Astrocyte (in vitro differentiated cells and primary cell): ENCODE results near the gene BAHCC1. TPM values are rescaled to one million over a fixed set of nuclear protein-coding genes. Genes with fewer than 3 reads are reported as not detected.

ENCODE experiments used
- DNase-seq: peaks from one replicate; pipeline ENCODE4 v3.0.0-alpha.2; 2010; ENCODE audit warnings: low read depth
- FAIRE-seq: peaks from 2 replicates; lab custom pipeline; 2011; peaks lifted over from hg19 to GRCh38; lab: Jason Lieb, UNC
- H2AFZ ChIP-seq: 2 replicates; pipeline ENCODE4 v1.6.0; 2012; ENCODE audit warnings: low read depth, low read length, inconsistent platforms
- H3K27ac ChIP-seq: 2 replicates; pipeline ENCODE4 v1.5.1; 2011; ENCODE audit warnings: low read depth, low read length, inconsistent platforms
- H3K27me3 ChIP-seq: 2 replicates; pipeline ENCODE4 v1.6.0; 2011; ENCODE audit warnings: low read length, inconsistent platforms; ENCODE audit not compliant: insufficient read depth
- H3K36me3 ChIP-seq: 2 replicates; pipeline ENCODE4 v1.5.1; 2011; ENCODE audit warnings: low read length, inconsistent platforms; ENCODE audit not compliant: insufficient read depth
- H3K4me1 ChIP-seq: 2 replicates; pipeline ENCODE4 v1.5.1; 2011; ENCODE audit warnings: low read length, inconsistent platforms; ENCODE audit not compliant: insufficient read depth
- H3K4me2 ChIP-seq: 2 replicates; pipeline ENCODE4 v1.6.0; 2012; ENCODE audit warnings: low read length, inconsistent platforms
- H3K4me3 ChIP-seq: 2 replicates; pipeline ENCODE4 v1.5.1; 2011; ENCODE audit warnings: low read depth, mild to moderate bottlenecking, low read length, inconsistent platforms; ENCODE audit not compliant: insufficient read depth
- H3K79me2 ChIP-seq: 2 replicates; pipeline ENCODE4 v1.6.0; 2012; ENCODE audit warnings: mild to moderate bottlenecking, low read length, inconsistent platforms; ENCODE audit not compliant: insufficient read depth
- H3K9ac ChIP-seq: 2 replicates; pipeline ENCODE4 v1.6.0; 2012; ENCODE audit warnings: mild to moderate bottlenecking, low read length, inconsistent platforms
- H3K9me3 ChIP-seq: 2 replicates; pipeline ENCODE4 v1.5.1; 2012; ENCODE audit warnings: low read depth, mild to moderate bottlenecking, low read length, inconsistent platforms; ENCODE audit not compliant: insufficient read depth
- H4K20me1 ChIP-seq: 2 replicates; pipeline ENCODE4 v1.6.0; 2012; ENCODE audit warnings: low read length, inconsistent platforms; ENCODE audit not compliant: insufficient read depth
- H3K27ac Mint-ChIP-seq: one replicate; pipeline ENCODE4 v1.8.0; 2021; ENCODE audit warnings: mild to moderate bottlenecking, mixed read lengths; ENCODE audit not compliant: unreplicated experiment
- H3K27me3 Mint-ChIP-seq: one replicate; pipeline ENCODE4 v1.8.0; 2021; ENCODE audit warnings: low read depth, mixed read lengths; ENCODE audit not compliant: unreplicated experiment
- H3K36me3 Mint-ChIP-seq: one replicate; pipeline ENCODE4 v1.8.0; 2021; ENCODE audit warnings: low read depth, mixed read lengths; ENCODE audit not compliant: unreplicated experiment
- H3K4me1 Mint-ChIP-seq: one replicate; pipeline ENCODE4 v1.8.0; 2021; ENCODE audit warnings: low read depth, mixed read lengths; ENCODE audit not compliant: unreplicated experiment
- H3K4me3 Mint-ChIP-seq: one replicate; pipeline ENCODE4 v1.8.0; 2021; ENCODE audit warnings: mild to moderate bottlenecking, moderate library complexity, mixed read lengths; ENCODE audit not compliant: unreplicated experiment
- H3K9me3 Mint-ChIP-seq: one replicate; pipeline ENCODE4 v1.8.0; 2021; ENCODE audit warnings: mild to moderate bottlenecking, mixed read lengths; ENCODE audit not compliant: unreplicated experiment
- EZH2 ChIP-seq: IDR thresholded peaks from 2 replicates; pipeline ENCODE4 v1.6.1; 2012; ENCODE audit warnings: mild to moderate bottlenecking, low read length, inconsistent platforms; ENCODE audit not compliant: insufficient read depth
- total RNA-seq: library from RNA; stranded (reverse); gene quantifications from 2 replicates; pipeline ENCODE4 v1.2.1, GENCODE V29; 2021
- TF ChIP-seq, protein P1 (sequence below): IDR thresholded peaks from 2 replicates; pipeline ENCODE4 v1.5.1; 2011; ENCODE audit warnings: low read depth, mild to moderate bottlenecking, inconsistent platforms, low read length, moderate library complexity; ENCODE audit not compliant: insufficient read depth

The BAHCC1 gene
- total RNA-seq, 1 donor from 2014 or later = 18.5 TPM

- TF ChIP-seq, protein P1, sequence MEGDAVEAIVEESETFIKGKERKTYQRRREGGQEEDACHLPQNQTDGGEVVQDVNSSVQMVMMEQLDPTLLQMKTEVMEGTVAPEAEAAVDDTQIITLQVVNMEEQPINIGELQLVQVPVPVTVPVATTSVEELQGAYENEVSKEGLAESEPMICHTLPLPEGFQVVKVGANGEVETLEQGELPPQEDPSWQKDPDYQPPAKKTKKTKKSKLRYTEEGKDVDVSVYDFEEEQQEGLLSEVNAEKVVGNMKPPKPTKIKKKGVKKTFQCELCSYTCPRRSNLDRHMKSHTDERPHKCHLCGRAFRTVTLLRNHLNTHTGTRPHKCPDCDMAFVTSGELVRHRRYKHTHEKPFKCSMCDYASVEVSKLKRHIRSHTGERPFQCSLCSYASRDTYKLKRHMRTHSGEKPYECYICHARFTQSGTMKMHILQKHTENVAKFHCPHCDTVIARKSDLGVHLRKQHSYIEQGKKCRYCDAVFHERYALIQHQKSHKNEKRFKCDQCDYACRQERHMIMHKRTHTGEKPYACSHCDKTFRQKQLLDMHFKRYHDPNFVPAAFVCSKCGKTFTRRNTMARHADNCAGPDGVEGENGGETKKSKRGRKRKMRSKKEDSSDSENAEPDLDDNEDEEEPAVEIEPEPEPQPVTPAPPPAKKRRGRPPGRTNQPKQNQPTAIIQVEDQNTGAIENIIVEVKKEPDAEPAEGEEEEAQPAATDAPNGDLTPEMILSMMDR = no peak
- TF ChIP-seq EZH2 = no peak
- no peak overlapping the region for H3K9ac ChIP-seq
- no peaks in the 10 kb centered on the region for H3K9me3 ChIP-seq
- FAIRE-seq (no peak), DNase-seq (no peak)
- H3K4me1 ChIP-seq = peaks cover 21% of the 10 kb centered on the region
- H2AFZ ChIP-seq = no peak overlapping the region
- no peaks in the 10 kb centered on the region for H3K79me2 ChIP-seq
- Mint-ChIP-seq H3K27ac (no peak overlapping the region), H3K27me3 (no peaks in the 10 kb centered on the region), H3K36me3 (no peaks in the 10 kb centered on the region), H3K4me3 (no peak overlapping the region), H3K4me1 (peaks cover 4% of the 10 kb centered on the region), H3K9me3 (no peaks in the 10 kb centered on the region)
- no peak overlapping the region for H3K4me3 ChIP-seq
- H3K4me2 ChIP-seq = no peak overlapping the region
- H4K20me1 ChIP-seq = peaks cover 36% of the 10 kb centered on the region
- no peaks in the 10 kb centered on the region for H3K27me3 ChIP-seq
- no peaks in the 10 kb centered on the region for H3K36me3 ChIP-seq
- no peak overlapping the region for H3K27ac ChIP-seq
Observed at GRCh38 chr17:81431545-81432482, 36.6 kb downstream of the BAHCC1 start.

GRCh38 chr17:81432941-81433340 is 37.7 kb downstream of the BAHCC1 start:
- no peak overlapping the region for H3K4me3 ChIP-seq
- Mint-ChIP-seq H3K4me3 (no peak overlapping the region), H3K36me3 (no peaks in the 10 kb centered on the region), H3K27ac (no peak overlapping the region), H3K27me3 (no peaks in the 10 kb centered on the region), H3K4me1 (peaks cover 4% of the 10 kb centered on the region), H3K9me3 (no peaks in the 10 kb centered on the region)
- FAIRE-seq (no peak), DNase-seq (no peak)
- H3K27ac ChIP-seq = no peak overlapping the region
- H4K20me1 ChIP-seq = peaks cover 36% of the 10 kb centered on the region
- H3K79me2 ChIP-seq = no peaks in the 10 kb centered on the region
- H3K9me3 ChIP-seq = no peaks in the 10 kb centered on the region
- peaks cover 20% of the 10 kb centered on the region for H3K4me1 ChIP-seq
- TF ChIP-seq, protein P1 = no peak
- TF ChIP-seq EZH2 = no peak
- H2AFZ ChIP-seq = no peak overlapping the region
- no peaks in the 10 kb centered on the region for H3K36me3 ChIP-seq
- H3K27me3 ChIP-seq = no peaks in the 10 kb centered on the region
- no peak overlapping the region for H3K4me2 ChIP-seq
- H3K9ac ChIP-seq = no peak overlapping the region

DNA sequence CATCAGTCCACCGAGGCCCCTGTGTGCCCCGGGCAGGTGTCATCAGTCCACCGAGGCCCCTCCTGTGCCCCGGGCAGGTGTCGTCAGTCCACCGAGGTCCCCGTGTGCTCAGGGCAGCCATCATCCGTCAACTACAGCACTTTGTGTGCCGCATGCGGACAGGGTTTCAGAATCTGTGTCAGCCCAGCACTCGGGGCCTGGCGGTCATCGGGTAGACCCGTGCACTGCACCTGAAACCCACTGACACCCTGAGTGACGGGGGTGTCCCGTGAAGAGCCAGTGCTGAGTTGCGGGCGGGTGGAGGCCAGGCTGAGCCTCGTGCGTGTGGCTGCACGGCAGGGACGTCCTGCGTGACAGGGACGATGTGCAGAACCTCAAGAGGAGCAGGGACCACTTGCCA is 38.4 kb downstream of the BAHCC1 start:
- no peaks in the 10 kb centered on the region for H3K79me2 ChIP-seq
- no peak overlapping the region for H3K4me2 ChIP-seq
- no peak overlapping the region for H3K9ac ChIP-seq
- Mint-ChIP-seq H3K9me3 (no peaks in the 10 kb centered on the region), H3K27me3 (no peaks in the 10 kb centered on the region), H3K36me3 (no peaks in the 10 kb centered on the region), H3K4me1 (peaks cover 4% of the 10 kb centered on the region), H3K4me3 (no peak overlapping the region), H3K27ac (no peak overlapping the region)
- H3K4me3 ChIP-seq = no peak overlapping the region
- H2AFZ ChIP-seq = no peak overlapping the region
- DNase-seq (no peak), FAIRE-seq (no peak)
- no peak for TF ChIP-seq EZH2
- TF ChIP-seq, protein P1 = no peak
- peaks cover 34% of the 10 kb centered on the region for H4K20me1 ChIP-seq
- H3K36me3 ChIP-seq = no peaks in the 10 kb centered on the region
- H3K27me3 ChIP-seq = no peaks in the 10 kb centered on the region
- H3K27ac ChIP-seq = no peak overlapping the region
- H3K4me1 ChIP-seq = peaks cover 17% of the 10 kb centered on the region
- H3K9me3 ChIP-seq = no peaks in the 10 kb centered on the region
